IPS-20b (cell line): ENCODE measurements around the gene BRAT1.

Source experiments
- H3K27ac ChIP-seq: one replicate; pipeline ENCODE4 v1.5.1; 2013; ENCODE audit warnings: low read length
- H3K27me3 ChIP-seq: 2 replicates; pipeline ENCODE4 v1.6.1; 2013; ENCODE audit warnings: mild to moderate bottlenecking, low read length, inconsistent platforms; ENCODE audit not compliant: insufficient read depth
- H3K36me3 ChIP-seq: 2 replicates; pipeline ENCODE4 v1.6.1; 2013; ENCODE audit warnings: low read depth, mild to moderate bottlenecking, inconsistent platforms, low read length, moderate library complexity; ENCODE audit not compliant: insufficient read depth
- H3K4me1 ChIP-seq: 2 replicates; pipeline ENCODE4 v1.6.1; 2013; ENCODE audit warnings: mild to moderate bottlenecking, control low read depth, inconsistent platforms, low read length, moderate library complexity; ENCODE audit not compliant: insufficient read depth
- H3K4me3 ChIP-seq: 2 replicates; pipeline ENCODE4 v1.5.1; 2013; ENCODE audit warnings: mild to moderate bottlenecking, low read length, inconsistent platforms
- H3K9ac ChIP-seq: 2 replicates; pipeline ENCODE4 v1.6.1; 2013; ENCODE audit warnings: low read depth, mild to moderate bottlenecking, inconsistent platforms, low read length, moderate library complexity
- H3K9me3 ChIP-seq: 2 replicates; pipeline ENCODE4 v1.6.1; 2013; ENCODE audit warnings: mild to moderate bottlenecking, low read depth, low read length, inconsistent platforms; ENCODE audit not compliant: insufficient read depth

BRAT1 gene

GRCh38 chr7:2580636-2581035 lies 25.3 kb upstream of the BRAT1 start:
- Histone ChIP-seq H3K4me3 (no peak overlapping the region), H3K9me3 (no peaks in the 10 kb centered on the region), H3K36me3 (no peaks in the 10 kb centered on the region), H3K9ac (no peak overlapping the region), H3K27me3 (no peaks in the 10 kb centered on the region), H3K27ac (no peak overlapping the region), H3K4me1 (no peaks in the 10 kb centered on the region)

- Histone ChIP-seq H3K27ac (no peak overlapping the region), H3K4me3 (no peak overlapping the region), H3K27me3 (no peaks in the 10 kb centered on the region)
Measured at GRCh38 chr7:2577914-2578680, 22.8 kb upstream of the BRAT1 start.

GRCh38 chr7:2576742-2577491 lies 21.6 kb upstream of the BRAT1 start:
- Histone ChIP-seq H3K36me3 (no peaks in the 10 kb centered on the region), H3K27ac (no peak overlapping the region), H3K9me3 (no peaks in the 10 kb centered on the region), H3K4me3 (no peak overlapping the region), H3K4me1 (no peaks in the 10 kb centered on the region), H3K27me3 (no peaks in the 10 kb centered on the region), H3K9ac (no peak overlapping the region)

More at GRCh38 chr7:2577914-2578680, 22.8 kb upstream of the BRAT1 start:
- no peaks in the 10 kb centered on the region for H3K9me3 ChIP-seq
- no peak overlapping the region for H3K9ac ChIP-seq
- H3K4me1 ChIP-seq: no peaks in the 10 kb centered on the region
- no peaks in the 10 kb centered on the region for H3K36me3 ChIP-seq

- Histone ChIP-seq H3K9ac (no peak overlapping the region), H3K36me3 (no peaks in the 10 kb centered on the region), H3K9me3 (no peaks in the 10 kb centered on the region), H3K27ac (no peak overlapping the region), H3K4me3 (no peak overlapping the region), H3K27me3 (no peaks in the 10 kb centered on the region), H3K4me1 (no peaks in the 10 kb centered on the region)
Measured at GRCh38 chr7:2575733-2576340, 20.5 kb upstream of the BRAT1 start.

GRCh38 chr7:2575046-2575732 lies 19.9 kb upstream of the BRAT1 start:
- H3K27ac ChIP-seq: no peak overlapping the region
- H3K27me3 ChIP-seq: no peaks in the 10 kb centered on the region
- no peak overlapping the region for H3K9ac ChIP-seq
- no peaks in the 10 kb centered on the region for H3K36me3 ChIP-seq
- H3K4me3 ChIP-seq: no peak overlapping the region
- no peaks in the 10 kb centered on the region for H3K9me3 ChIP-seq
- no peaks in the 10 kb centered on the region for H3K4me1 ChIP-seq

- no peak overlapping the region for H3K27ac ChIP-seq
- H3K36me3 ChIP-seq: no peaks in the 10 kb centered on the region
- H3K9me3 ChIP-seq: no peaks in the 10 kb centered on the region
- no peaks in the 10 kb centered on the region for H3K27me3 ChIP-seq
- no peak overlapping the region for H3K9ac ChIP-seq
- H3K4me1 ChIP-seq: no peaks in the 10 kb centered on the region
- H3K4me3 ChIP-seq: no peak overlapping the region
Measured at GRCh38 chr7:2573761-2574160, 18.4 kb upstream of the BRAT1 start.

- Histone ChIP-seq H3K4me1 (no peaks in the 10 kb centered on the region), H3K27me3 (no peaks in the 10 kb centered on the region), H3K9ac (no peak overlapping the region), H3K9me3 (no peaks in the 10 kb centered on the region), H3K4me3 (no peak overlapping the region), H3K36me3 (no peaks in the 10 kb centered on the region), H3K27ac (no peak overlapping the region)
Measured at GRCh38 chr7:2572101-2572842, 16.9 kb upstream of the BRAT1 start.

- Histone ChIP-seq H3K9me3 (no peaks in the 10 kb centered on the region), H3K27me3 (no peaks in the 10 kb centered on the region), H3K36me3 (no peaks in the 10 kb centered on the region), H3K4me3 (no peak overlapping the region), H3K9ac (no peak overlapping the region), H3K27ac (no peak overlapping the region), H3K4me1 (no peaks in the 10 kb centered on the region)
Measured at GRCh38 chr7:2571409-2571808, 16.1 kb upstream of the BRAT1 start.

GRCh38 chr7:2570021-2570420 lies 14.7 kb upstream of the BRAT1 start:
- Histone ChIP-seq H3K9me3 (no peaks in the 10 kb centered on the region), H3K4me3 (no peak overlapping the region), H3K9ac (no peak overlapping the region), H3K4me1 (no peaks in the 10 kb centered on the region), H3K27me3 (no peaks in the 10 kb centered on the region), H3K36me3 (no peaks in the 10 kb centered on the region), H3K27ac (no peak overlapping the region)

GRCh38 chr7:2569421-2569820 lies 14.1 kb upstream of the BRAT1 start:
- Histone ChIP-seq H3K36me3 (no peaks in the 10 kb centered on the region), H3K27ac (no peak overlapping the region), H3K9me3 (no peaks in the 10 kb centered on the region), H3K9ac (no peak overlapping the region), H3K27me3 (no peaks in the 10 kb centered on the region), H3K4me1 (no peaks in the 10 kb centered on the region), H3K4me3 (no peak overlapping the region)
